HepG2 (cell line): ENCODE results near the gene ZFP28.
A peak's percentile ranks its signal among the peaks of the same experiment; 100 is the strongest.

Experiments
- EZH2 ChIP-seq: conservative IDR thresholded peaks from 2 replicates; pipeline ENCODE4 v1.6.1; 2012; ENCODE audit warnings: mild to moderate bottlenecking, low read depth, low read length, moderate library complexity
- IRX3 ChIP-seq: sonication (generic); formaldehyde crosslinking; IDR thresholded peaks from 2 replicates; pipeline ENCODE4 v1.8.1; 2023; ENCODE audit warnings: mild to moderate bottlenecking, low read depth, missing genetic modification reagents, borderline replicate concordance
- MXI1 ChIP-seq: IDR thresholded peaks from 3 replicates; pipeline ENCODE4 v1.6.1; 2012; ENCODE audit warnings: low read depth, low read length, inconsistent platforms, borderline replicate concordance
- POLR2G ChIP-seq: fragments of 200-400 bp; formaldehyde crosslinking; IDR thresholded peaks from 2 replicates; pipeline ENCODE4 v1.6.1; 2018; ENCODE audit warnings: mild to moderate bottlenecking, low read depth, low read length, moderate library complexity
- SMYD3 ChIP-seq: sonication (generic); formaldehyde crosslinking; IDR thresholded peaks from 2 replicates; pipeline ENCODE4 v1.8.1; 2023; ENCODE audit warnings: mild to moderate bottlenecking, missing genetic modification reagents
- TP53 ChIP-seq: sonication (generic); formaldehyde crosslinking; conservative IDR thresholded peaks from 2 replicates; pipeline ENCODE4 v1.4.0; 2020; ENCODE audit warnings: missing genetic modification reagents
- ZBTB20 ChIP-seq: sonication (generic); formaldehyde crosslinking; IDR thresholded peaks from 2 replicates; pipeline ENCODE4 v1.8.1; 2023; ENCODE audit warnings: missing genetic modification reagents, low read depth, mild to moderate bottlenecking, borderline replicate concordance
- TF ChIP-seq, protein P1 (sequence below): sonication (generic); formaldehyde crosslinking; IDR thresholded peaks from 2 replicates; pipeline ENCODE4 v1.5.0; 2020; ENCODE audit warnings: mild to moderate bottlenecking, missing genetic modification reagents, moderate library complexity

DNA sequence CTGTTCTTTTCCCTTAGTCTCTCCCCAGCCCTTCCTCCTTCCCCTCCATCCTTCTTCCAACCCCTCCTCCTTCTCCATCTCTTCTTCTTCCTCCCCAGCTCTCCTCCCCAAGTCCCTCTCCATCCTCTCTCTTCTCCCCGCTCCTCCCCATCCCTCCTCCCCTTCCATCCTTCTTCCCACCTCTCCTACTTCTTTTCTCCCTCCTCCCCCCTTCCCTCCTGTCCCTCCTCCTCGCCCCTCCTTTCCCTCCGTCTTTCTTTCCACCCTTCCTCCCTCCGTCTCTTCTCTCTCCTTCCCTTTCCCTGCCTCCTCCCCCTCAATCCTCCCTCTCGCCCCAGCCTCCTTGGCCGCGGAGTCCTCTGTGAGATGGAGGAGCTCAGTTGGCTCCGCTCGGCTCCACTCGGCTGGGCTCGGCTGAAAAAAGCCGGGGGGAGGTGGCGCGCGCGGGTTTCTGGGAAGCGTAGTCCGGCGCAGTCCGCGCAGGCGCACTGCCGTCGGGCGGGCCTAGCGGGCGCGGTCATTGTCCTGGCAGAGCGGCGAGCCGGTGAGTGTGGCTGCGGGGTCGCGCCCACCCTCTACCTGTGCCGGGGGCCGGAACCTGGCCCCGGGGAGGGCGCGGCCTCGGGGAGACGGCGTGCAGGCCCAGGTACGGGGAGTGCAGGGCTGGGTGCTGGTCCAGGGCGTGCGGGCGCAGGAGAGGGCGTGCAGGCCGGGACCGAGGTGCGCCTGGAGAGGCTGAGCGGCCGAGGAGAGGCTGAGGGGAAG lies 56.2 kb downstream of the ZFP28 start, which contains the start of gene ZNF71:
- TF ChIP-seq MXI1 (no peak), EZH2 (no peak), TP53 (CRISPR knock-in tag) (no peak), POLR2G (peak; percentile 60), SMYD3 (CRISPR knock-in tag) (no peak), IRX3 (0 out of 2 replicates have a peak, but pooled peaks have one; percentile 61), ZBTB20 (no peak)
- TF ChIP-seq, protein P1, sequence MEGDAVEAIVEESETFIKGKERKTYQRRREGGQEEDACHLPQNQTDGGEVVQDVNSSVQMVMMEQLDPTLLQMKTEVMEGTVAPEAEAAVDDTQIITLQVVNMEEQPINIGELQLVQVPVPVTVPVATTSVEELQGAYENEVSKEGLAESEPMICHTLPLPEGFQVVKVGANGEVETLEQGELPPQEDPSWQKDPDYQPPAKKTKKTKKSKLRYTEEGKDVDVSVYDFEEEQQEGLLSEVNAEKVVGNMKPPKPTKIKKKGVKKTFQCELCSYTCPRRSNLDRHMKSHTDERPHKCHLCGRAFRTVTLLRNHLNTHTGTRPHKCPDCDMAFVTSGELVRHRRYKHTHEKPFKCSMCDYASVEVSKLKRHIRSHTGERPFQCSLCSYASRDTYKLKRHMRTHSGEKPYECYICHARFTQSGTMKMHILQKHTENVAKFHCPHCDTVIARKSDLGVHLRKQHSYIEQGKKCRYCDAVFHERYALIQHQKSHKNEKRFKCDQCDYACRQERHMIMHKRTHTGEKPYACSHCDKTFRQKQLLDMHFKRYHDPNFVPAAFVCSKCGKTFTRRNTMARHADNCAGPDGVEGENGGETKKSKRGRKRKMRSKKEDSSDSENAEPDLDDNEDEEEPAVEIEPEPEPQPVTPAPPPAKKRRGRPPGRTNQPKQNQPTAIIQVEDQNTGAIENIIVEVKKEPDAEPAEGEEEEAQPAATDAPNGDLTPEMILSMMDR (CRISPR knock-in tag): no peak; the same call in 1 of the 2 replicates
